ENCODE data around the gene ZDHHC24.
"Not testable (repeated sequence)": the region's sequence is repeated elsewhere in the genome, so short reads cannot be mapped to it uniquely, and the experiment has no call there.

The ZDHHC24 gene

GRCh38 chr11:66545701-66546367 lies at the start of gene ZDHHC24:
ZDHHC24 (minus strand) TSS chr11:66546048; CDS start chr11:66546003, 45 bp downstream.
- peak; percentile 95 for DNase-seq (ENCODE audit: low spot score)

- no peak for DNase-seq (ENCODE audit: low spot score)
Measured at GRCh38 chr11:66595245-66595904, 49.5 kb upstream of the ZDHHC24 start.

- no peak for DNase-seq (ENCODE audit: low spot score)
Measured at GRCh38 chr11:66593650-66594049, 47.8 kb upstream of the ZDHHC24 start.

- DNase-seq (ENCODE audit: low spot score), result no peak
Measured at GRCh38 chr11:66593303-66593635, 47.4 kb upstream of the ZDHHC24 start.

GRCh38 chr11:66592457-66593302 lies 46.8 kb upstream of the ZDHHC24 start, which contains the start of the genes CCDC87 and CCS:
CCDC87 (minus strand) TSS chr11:66593063; CDS start chr11:66593015, 48 bp downstream.
CCS (plus strand) TSS chr11:66593185; CDS start chr11:66593262, 77 bp downstream.
- DNase-seq (ENCODE audit: low spot score), result peak; percentile 93

- no peak for DNase-seq (ENCODE audit: low spot score)
Measured at GRCh38 chr11:66591175-66591574, 45.3 kb upstream of the ZDHHC24 start.

- DNase-seq (ENCODE audit: low spot score), result no peak
Measured at GRCh38 chr11:66589996-66590675, 44.3 kb upstream of the ZDHHC24 start.

GRCh38 chr11:66589315-66589714 lies 43.5 kb upstream of the ZDHHC24 start:
- DNase-seq (ENCODE audit: low spot score), result not testable (repeated sequence)

- DNase-seq (ENCODE audit: low spot score), result no peak
Measured at GRCh38 chr11:66586136-66586535, 40.3 kb upstream of the ZDHHC24 start.

GRCh38 chr11:66585447-66585846 lies 39.6 kb upstream of the ZDHHC24 start:
- not testable (repeated sequence) for DNase-seq (ENCODE audit: low spot score)

- DNase-seq (ENCODE audit: low spot score), result not testable (repeated sequence)
Measured at GRCh38 chr11:66582565-66583147, 36.8 kb upstream of the ZDHHC24 start.

GRCh38 chr11:66581261-66581660 lies 35.4 kb upstream of the ZDHHC24 start:
- no peak for DNase-seq (ENCODE audit: low spot score)

- DNase-seq (ENCODE audit: low spot score), result no peak
Measured at GRCh38 chr11:66580803-66581202, 35.0 kb upstream of the ZDHHC24 start.

- peak; percentile 42 for DNase-seq (ENCODE audit: low spot score)
Measured at GRCh38 chr11:66579017-66579606, 33.3 kb upstream of the ZDHHC24 start.

- DNase-seq (ENCODE audit: low spot score), result no peak
Measured at GRCh38 chr11:66570850-66571180, 25.0 kb upstream of the ZDHHC24 start.

GRCh38 chr11:66570079-66570849 lies 24.4 kb upstream of the ZDHHC24 start:
- no peak for DNase-seq (ENCODE audit: low spot score)

- DNase-seq (ENCODE audit: low spot score), result no peak
Measured at GRCh38 chr11:66569076-66569475, 23.2 kb upstream of the ZDHHC24 start.

- DNase-seq (ENCODE audit: low spot score), result peak; percentile 90
Measured at GRCh38 chr11:66568124-66568916, 22.5 kb upstream of the ZDHHC24 start, which contains the start of gene CTSF. CTSF (minus strand) TSS chr11:66568606; CDS start chr11:66568486, 120 bp downstream.

- no peak for DNase-seq (ENCODE audit: low spot score)
Measured at GRCh38 chr11:66567787-66568123, 21.9 kb upstream of the ZDHHC24 start.

GRCh38 chr11:66566221-66566620 lies 20.4 kb upstream of the ZDHHC24 start:
- DNase-seq (ENCODE audit: low spot score), result no peak

Measured in putamen (tissue), 1 donor.